Middle frontal gyrus (tissue), 1 donor: ENCODE measurements around the gene IGFLR1.

Experiments
- DNase-seq: peaks from one replicate; pipeline ENCODE4 v3.0.0-alpha.2; 2015; ENCODE audit warnings: low spot score; ENCODE audit errors: extremely low spot score

IGFLR1 gene

DNA sequence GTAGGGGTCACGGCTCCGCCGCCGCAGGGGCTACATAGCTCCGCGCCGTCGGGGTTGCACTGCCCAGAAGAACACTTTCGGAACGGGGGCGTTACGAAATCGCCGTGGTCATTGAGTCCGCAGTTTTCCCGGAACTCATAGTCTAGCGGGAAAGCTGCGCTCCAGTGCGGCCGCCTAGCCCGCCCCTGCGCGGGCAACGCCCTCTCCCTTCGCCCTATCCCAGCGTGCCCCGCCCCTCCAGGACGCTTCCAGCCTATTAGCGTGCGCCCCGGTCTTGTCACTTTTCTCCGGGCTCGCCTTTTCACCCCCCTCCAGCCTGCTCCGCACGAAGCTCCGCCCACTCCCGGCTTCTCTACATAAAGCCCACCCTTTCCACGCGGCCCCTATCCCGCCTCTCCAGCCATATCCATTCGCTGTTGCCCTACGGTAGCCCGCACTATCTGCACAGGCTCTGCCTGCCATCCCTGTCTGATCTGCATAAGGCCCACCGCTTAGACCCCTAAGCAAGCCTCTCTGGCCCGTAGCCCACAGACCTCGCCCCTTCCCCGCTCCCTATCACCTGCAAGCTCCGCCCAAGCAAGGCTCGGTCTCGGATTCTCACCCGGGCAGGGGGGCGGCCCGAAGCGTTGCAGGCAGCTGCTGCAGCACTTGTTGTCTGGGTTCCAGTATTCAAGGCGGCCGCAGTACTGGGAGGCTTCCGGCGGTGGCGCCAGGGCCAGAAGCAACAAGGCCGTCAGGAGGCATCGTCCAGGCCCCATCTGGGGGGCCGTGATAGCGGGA lies 1.6 kb downstream of the IGFLR1 start:
- DNase-seq: peak; percentile 93

DNA sequence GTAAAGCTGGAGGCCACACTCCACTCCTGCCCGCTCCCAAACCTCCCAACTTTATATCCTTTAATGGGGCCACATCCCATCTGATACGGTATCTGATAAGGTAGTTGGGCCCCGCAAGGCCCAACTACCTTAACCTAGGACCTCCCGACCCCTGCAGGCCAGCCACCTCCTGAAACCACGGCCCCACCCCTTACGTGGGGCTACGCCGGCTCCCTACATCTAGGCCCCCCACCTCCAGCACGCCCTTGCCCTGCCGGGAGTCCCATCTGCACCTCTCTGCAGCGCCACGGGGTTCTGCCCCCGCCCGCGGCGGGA lies 2.2 kb downstream of the IGFLR1 start:
- no peak for DNase-seq

DNA sequence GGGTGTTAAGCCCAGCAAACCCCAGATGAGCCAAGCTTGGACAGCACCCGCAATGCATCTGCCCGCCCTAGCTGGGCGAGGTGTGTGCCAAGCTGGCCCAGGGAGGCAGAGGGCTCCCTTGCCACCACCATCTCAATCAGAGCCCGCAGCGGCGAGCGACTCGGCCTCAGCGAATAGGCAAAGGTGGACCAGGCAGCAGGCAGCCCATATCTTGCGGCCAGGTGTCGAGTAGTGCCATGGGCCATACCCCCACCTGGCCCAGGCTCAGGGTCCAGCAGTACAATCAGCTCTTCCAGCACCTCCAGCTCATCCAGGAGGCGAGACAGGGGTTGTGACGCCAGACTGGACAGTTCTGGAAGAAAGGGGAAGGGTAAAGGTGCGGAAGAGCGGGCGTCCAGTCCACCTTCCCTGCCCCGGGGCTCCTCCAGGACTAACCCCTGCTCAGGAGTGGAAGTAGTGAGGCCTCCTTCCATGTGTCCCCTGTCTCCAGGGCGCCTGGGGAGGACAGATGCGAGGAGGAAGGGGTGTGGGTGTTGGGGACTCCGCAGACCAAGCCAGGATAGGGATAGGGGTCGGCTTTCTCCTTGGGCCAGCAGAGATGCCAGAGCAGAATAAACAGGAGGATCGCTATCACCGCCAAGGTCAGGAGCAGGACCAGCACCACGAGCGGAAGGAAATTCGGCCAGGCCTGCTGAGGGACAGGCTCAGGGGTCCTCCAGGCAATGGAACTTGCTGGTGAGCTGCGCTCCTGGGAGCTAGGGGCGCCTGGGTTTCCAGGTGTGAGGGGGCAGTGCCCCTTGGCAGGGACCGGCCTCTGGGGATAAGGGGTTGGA lies 2.8 kb downstream of the IGFLR1 start:
- DNase-seq: no peak

DNA sequence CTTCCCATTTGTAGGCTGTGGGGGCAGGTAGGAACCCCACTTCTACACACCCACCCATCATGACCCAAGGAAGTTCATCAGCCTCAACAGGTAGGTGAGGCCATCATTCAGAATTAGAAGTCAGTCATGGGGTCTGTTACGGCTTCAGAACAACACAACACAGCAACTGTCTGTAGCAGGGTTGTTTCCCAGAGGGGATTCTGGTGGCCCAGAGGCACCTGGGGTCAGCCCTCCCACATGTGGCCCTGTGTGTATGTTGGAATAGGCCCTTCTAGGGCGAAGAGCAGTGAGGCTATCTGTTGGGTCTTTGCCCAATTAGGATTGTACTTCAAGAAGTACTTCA lies 3.4 kb downstream of the IGFLR1 start:
- no peak for DNase-seq

DNA sequence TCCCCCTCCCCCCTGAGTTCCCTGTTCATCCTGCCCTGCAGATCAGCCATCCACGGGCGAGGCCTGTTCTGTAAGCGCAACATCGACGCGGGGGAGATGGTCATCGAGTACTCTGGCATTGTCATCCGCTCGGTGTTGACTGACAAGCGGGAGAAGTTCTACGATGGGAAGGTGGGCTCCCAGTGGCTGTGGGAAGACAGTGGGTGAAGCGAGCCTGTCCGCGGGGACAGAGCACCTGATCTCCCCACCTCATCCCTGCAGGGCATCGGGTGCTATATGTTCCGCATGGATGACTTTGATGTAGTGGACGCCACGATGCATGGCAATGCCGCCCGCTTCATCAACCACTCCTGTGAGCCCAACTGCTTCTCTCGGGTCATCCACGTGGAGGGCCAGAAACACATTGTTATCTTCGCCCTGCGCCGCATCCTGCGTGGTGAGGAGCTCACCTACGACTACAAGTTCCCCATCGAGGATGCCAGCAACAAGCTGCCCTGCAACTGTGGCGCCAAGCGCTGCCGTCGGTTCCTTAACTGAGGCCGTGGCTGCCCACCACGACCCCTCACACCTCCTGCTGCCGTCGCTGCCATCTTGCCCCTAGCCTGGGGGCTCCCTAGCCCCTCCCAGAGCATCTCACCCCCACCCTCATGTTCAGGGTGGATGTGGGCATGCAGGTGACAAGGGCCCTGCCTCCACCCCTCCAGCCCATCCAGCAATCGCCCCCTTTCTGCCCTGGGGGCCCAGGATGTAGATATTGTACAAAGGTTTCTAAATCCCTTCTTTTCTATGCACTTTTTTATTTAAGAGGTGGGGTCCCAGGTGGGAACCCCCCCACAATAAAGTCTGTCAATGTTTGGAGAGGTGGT lies 4.0 kb downstream of the IGFLR1 start:
- DNase-seq: no peak

DNA sequence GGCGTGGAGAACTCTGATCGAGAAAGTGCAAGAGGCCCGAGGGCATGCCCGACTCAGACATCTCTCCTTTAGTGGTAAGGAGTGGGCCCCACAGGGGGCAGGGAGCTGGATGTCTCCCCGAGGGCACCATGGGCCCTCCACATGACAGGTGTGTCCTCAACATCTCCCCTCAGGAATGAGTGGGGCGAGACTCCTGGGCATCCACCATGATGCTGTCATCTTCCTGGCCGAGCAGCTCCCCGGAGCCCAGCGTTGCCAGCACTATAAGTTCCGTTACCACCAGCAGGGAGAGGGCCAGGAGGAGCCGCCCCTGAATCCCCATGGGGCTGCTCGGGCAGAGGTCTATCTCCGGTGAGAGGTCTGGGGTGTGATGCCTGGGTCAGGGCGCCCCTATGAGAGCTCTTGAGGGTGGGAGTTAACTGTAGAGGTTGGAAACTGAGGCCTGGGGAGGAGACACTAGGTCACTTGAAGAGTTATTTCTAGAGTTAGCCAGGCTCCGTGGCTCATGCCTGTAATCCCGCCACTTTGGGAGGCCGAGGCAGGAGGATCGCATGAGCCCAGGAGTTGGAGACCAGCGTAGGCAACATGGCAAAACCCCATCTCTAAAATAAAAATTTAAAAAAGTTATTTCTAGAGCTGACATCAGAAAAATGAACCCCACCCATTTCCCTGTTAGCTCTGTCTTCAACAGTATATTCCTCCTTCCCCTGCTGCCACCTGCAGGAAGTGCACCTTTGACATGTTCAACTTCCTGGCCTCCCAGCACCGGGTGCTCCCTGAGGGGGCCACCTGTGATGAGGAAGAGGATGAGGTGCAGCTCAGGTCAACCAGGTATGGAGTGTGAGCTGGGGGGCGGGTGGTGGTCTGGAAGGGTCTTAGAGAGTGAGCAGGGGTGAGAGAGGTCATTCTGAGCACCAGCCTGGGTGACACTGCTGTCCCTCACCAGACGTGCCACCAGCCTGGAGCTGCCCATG lies 5.1 kb downstream of the IGFLR1 start:
- no peak for DNase-seq

DNA sequence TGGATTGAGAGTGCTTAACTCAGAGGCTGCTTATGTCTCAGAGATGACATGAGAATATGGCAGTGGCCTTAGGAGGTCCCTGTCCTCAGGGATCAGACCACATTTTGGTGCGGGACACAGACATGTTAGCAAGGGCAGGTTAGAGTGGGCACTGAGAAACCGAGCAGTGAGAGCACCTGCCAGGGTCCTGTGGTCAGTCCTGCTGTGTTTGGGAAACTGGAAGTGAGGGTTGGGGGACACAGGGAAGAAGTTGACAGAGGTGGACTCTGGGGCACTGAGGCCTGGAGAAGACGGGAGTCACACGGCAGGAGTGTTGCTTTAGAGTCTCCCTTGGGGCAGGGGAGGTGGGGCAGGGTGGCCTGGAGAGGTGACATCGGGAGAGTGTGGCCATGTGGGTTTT lies 7.4 kb downstream of the IGFLR1 start:
- DNase-seq: no peak

DNA sequence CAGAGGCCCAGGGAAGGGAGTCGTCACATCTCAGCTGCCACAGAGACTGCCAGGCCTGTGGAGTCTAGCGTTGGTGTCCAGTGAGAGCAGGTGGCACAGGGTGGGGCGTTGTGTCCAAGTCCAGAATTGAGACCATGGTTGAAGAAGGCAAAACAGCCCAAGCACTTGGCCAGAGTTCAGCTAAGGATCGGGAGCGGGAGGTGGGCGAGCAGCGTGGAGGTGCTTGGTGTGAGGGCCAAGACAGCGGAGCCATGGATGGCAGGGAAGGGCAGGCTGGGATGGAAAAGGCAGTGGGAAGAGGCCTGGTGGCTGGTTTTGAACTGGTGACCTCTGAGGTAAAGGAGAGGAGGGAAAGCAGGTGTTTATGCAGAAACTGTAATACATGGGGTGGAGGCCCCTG lies 8.0 kb downstream of the IGFLR1 start:
- no peak for DNase-seq

DNA sequence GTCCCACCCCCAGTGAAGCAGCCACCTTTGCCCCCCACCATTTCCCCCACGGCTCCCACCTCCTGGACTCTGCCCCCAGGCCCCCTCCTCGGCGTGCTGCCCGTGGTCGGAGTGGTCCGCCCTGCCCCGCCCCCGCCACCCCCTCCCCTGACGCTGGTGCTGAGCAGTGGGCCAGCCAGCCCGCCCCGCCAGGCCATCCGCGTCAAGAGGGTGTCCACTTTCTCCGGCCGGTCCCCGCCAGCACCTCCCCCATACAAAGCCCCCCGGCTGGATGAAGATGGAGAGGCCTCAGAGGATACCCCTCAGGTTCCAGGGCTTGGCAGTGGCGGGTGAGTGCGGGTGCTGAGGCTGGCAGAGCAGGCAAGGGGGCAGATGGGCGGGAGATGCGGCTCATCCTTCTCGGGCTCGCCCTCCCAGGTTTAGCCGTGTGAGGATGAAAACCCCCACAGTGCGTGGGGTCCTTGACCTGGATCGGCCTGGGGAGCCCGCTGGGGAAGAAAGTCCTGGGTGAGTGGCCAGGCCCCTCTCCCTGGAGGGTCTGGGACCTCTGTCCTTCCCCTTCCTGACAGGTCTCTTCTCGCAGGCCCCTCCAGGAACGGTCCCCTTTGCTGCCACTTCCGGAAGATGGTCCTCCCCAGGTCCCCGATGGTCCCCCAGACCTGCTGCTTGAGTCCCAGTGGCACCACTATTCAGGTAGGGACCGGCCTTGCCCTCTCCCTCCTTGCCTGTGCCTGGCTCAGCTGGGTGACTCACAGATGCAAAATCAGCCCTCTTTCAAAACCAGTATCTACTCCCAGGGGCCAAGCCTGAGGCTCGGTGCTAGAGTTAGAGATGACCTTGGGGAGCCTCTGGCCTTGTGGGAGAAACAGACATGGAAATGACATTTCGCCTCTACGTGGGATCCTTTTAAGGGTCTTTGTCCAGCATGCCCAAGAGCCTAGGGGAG lies 8.8 kb downstream of the IGFLR1 start:
- DNase-seq: no peak

DNA sequence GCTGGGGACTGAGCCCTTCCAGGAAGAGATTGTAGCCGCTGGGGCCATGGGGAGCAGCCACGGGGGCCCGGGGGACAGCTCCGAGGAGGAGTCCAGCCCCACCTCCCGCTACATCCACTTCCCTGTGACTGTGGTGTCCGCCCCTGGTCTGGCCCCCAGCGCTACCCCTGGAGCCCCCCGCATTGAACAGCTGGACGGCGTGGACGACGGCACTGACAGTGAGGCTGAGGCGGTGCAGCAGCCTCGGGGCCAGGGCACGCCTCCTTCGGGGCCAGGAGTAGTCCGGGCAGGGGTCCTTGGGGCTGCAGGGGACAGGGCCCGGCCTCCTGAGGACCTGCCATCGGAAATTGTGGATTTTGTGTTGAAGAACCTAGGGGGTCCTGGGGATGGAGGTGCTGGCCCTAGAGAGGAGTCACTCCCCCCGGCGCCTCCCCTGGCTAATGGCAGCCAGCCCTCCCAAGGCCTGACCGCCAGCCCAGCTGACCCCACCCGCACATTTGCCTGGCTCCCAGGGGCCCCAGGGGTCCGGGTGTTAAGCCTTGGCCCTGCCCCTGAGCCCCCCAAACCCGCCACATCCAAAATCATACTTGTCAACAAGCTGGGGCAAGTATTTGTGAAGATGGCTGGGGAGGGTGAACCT lies 9.6 kb downstream of the IGFLR1 start:
- no peak for DNase-seq

DNA sequence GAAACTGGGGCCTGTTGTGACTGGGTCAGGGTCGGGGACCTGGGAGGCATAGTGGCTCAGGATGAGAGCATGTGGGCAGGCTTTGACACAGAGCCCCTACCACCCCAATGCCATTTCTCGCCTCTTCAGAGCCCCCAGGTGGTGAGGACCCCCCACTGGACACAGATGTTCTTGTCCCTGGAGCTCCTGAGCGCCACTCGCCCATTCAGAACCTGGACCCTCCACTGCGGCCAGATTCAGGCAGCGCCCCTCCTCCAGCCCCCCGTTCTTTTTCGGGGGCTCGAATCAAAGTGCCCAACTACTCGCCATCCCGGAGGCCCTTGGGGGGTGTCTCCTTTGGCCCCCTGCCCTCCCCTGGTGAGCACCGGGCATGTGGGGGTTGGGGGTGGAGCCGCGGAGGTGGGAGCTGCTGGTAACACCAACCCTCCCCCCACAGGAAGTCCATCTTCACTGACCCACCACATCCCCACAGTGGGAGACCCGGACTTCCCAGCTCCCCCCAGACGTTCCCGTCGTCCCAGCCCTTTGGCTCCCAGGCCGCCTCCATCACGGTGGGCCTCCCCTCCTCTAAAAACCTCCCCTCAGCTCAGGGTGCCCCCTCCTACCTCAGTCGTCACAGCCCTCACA lies 10.4 kb downstream of the IGFLR1 start:
- no peak for DNase-seq

DNA sequence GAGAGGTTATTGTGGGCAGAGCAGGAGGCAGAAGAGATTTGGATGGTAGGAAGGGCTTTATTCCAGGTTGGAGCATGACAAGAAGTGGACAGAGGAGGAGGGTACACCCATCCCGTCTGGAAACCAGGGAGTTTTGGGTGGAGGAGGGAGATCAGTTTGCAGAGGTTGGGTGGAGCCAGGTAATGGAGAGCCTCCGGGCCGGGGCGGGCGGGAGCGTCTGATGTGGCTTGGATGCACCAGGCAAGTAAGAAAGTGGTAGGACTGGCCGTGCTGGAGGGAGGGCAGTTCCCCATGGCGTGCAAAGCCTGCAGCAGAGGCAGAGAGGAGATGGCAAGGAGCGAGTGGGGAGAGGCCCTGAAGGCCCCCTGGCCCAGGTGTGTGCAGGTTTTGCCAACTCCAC lies 10.9 kb downstream of the IGFLR1 start:
- no peak for DNase-seq

DNA sequence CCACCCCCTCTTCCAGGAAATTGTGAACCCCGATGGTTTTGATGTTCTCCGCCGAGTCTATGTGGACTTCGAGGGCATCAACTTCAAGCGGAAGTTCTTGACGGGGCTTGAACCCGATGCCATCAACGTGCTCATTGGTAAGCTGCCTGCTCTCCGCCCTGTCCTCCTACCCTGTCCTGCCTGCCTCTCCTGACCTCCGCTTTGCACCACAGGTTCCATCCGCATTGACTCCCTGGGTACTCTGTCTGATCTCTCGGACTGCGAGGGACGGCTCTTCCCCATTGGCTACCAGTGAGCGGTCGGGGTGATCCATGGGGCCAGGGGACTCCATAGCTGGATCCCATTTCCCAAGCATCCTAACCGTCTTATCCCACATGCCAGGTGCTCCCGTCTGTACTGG lies 11.9 kb downstream of the IGFLR1 start:
- DNase-seq: no peak

DNA sequence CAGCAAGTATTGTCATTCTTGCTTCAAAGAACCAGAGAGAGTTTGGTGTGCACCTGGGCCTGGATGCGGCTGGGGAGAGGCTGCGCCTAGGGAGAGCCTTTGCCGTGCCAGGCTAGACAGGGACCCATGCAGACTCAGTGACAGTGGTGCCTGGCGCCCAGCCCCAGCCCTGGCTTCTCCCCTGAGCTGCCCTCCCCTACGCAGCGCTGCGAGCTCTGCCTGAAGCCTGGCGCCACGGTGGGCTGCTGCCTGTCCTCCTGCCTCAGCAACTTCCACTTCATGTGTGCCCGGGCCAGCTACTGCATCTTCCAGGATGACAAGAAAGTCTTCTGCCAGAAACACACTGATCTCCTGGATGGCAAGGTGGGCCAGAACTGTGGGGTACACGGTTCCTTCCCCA lies 12.5 kb downstream of the IGFLR1 start:
- DNase-seq: no peak

DNA sequence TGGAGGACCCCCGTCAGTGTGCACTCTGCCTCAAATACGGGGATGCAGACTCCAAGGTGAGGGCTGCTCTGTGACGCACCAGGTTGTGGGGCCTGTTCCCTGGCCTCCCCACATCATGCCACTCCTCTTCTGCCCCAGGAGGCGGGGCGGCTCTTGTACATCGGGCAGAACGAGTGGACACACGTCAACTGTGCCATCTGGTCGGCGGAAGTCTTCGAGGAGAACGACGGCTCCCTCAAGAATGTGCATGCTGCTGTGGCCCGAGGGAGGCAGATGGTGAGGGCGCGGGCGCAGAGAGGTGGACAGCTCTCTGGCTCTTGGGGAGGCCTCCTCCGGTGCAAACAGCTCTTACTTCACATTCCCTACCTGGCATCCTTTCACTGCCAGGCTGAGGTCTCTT lies 13.2 kb downstream of the IGFLR1 start:
- no peak for DNase-seq

DNA sequence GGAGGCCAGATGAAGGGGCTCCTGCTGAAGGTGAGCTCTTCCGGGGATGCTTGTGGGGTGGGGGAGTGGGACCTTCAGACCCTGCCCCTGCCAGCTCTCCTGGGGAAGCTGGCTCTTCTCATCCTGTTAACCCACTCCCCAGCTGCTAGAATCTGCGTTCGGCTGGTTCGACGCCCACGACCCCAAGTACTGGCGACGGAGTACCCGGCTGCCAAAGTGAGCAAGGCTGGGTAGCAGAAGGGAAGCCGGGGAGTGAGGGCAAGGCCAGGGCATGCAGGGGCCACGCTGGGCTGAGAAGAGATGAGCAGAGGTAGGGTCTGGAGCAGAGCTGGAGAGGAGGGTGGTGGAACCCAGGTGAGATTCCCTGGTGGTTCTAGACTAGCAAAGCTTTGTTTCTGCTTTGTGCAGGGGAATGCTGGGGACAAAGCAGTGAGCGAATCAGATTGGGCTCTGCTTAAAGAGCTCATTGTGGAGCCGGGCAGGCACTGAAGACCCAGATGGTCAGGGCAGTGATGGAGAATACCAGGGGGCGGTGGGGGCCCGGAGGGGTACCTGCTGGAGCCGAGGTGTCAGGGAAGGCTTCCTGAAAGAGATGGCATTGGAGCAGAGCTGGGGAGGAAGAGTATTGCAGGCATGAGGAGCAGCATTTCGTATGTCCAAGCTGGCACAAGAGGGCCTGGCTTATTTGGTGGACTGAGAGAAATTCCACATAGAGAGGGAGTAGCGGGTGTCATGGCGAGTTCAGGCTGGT lies 14.1 kb downstream of the IGFLR1 start:
- DNase-seq: no peak

DNA sequence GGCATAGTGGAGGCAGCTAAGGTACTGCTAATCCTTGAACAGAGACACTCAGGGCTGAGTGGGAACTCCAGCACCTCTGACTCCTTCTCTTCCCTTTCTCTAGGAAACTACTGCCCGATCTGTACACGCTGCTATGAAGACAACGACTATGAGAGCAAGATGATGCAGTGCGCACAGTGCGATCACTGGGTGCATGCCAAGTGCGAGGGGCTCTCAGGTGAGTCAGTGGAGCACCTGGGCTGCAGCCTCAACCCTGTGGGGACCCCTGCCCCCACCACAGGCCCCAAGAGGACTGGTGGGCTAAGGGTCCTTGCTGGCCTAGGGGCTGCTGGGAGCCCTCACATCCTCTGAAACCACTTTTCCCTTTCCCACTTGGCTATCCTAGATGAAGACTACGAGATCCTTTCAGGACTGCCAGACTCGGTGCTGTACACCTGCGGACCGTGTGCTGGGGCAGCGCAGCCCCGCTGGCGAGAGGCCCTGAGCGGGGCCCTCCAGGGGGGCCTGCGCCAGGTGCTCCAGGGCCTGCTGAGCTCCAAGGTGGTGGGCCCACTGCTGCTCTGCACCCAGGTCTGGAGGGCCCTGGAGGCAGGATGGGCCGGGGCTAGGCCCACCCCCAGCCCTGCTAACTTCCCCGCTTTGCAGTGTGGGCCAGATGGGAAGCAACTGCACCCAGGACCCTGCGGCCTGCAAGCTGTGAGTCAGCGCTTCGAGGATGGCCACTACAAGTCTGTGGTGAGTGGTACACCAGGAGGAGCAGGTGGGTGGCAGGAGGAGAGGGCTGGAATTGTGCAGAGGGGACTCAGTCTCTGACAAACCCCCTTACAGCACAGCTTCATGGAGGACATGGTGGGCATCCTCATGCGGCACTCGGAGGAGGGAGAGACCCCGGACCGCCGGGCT lies 14.9 kb downstream of the IGFLR1 start:
- DNase-seq: no peak
